SU-DHL-6 (cell line): ENCODE data around the gene TMEM143.

Source experiments
- H2AFZ ChIP-seq: fragments of 200-600 bp; sonication (generic); 2 replicates; pipeline ENCODE4 v1.6.1; 2014; ENCODE audit warnings: low read depth, mild to moderate bottlenecking, moderate library complexity, mixed read lengths, antibody characterized with exemption, low read length; ENCODE audit not compliant: severe bottlenecking
- H3F3A ChIP-seq: fragments of 200-600 bp; shearing (Covaris generic); 2 replicates; pipeline ENCODE4 v1.6.0; 2016; ENCODE audit warnings: antibody characterized with exemption, mild to moderate bottlenecking; ENCODE audit not compliant: insufficient read depth
- H3K27ac ChIP-seq: fragments of 200-600 bp; sonication (generic); 2 replicates; pipeline ENCODE4 v1.5.1; 2016; ENCODE audit warnings: low read depth, mild to moderate bottlenecking, low read length, moderate library complexity, mixed read lengths
- H3K27me3 ChIP-seq: fragments of 200-600 bp; sonication (generic), shearing (Covaris generic); 2 replicates; pipeline ENCODE4 v1.6.0; 2014; ENCODE audit warnings: mild to moderate bottlenecking, low read length
- H3K36me3 ChIP-seq: fragments of 200-600 bp; sonication (generic); 2 replicates; pipeline ENCODE4 v1.6.1; 2014; ENCODE audit warnings: mild to moderate bottlenecking, low read length, mixed read lengths
- H3K4me2 ChIP-seq: fragments of 300-600, 200-600 bp; shearing (Covaris generic), sonication (generic); 2 replicates; pipeline ENCODE4 v1.6.0; 2014; ENCODE audit warnings: low read length, low read depth, mild to moderate bottlenecking; ENCODE audit not compliant: poor library complexity, severe bottlenecking
- H3K4me3 ChIP-seq: fragments of 200-600 bp; sonication (generic); 2 replicates; pipeline ENCODE4 v1.5.1; 2014; ENCODE audit warnings: antibody characterized with exemption, low read length, mild to moderate bottlenecking, mixed read lengths; ENCODE audit not compliant: insufficient read depth, poor library complexity, severe bottlenecking
- H3K79me2 ChIP-seq: fragments of 200-600 bp; sonication (generic); 2 replicates; pipeline ENCODE4 v1.6.1; 2014; ENCODE audit warnings: mild to moderate bottlenecking, low read length, moderate library complexity; ENCODE audit not compliant: insufficient read depth
- H3K9ac ChIP-seq: fragments of 200-600 bp; sonication (generic); 2 replicates; pipeline ENCODE4 v1.7.0; 2014; ENCODE audit warnings: mild to moderate bottlenecking, low read length
- H3K9me2 ChIP-seq: fragments of 200-600 bp; sonication (generic); replicated peaks from 2 replicates; pipeline ENCODE4 v1.6.1; 2014; ENCODE audit warnings: low read length; ENCODE audit not compliant: insufficient read depth
- H3K9me3 ChIP-seq: fragments of 200-600 bp; sonication (generic); 2 replicates; pipeline ENCODE4 v1.6.1; 2014; ENCODE audit warnings: low read length, mixed read lengths; ENCODE audit not compliant: insufficient read depth
- H4K20me1 ChIP-seq: fragments of 200-600 bp; sonication (generic); 2 replicates; pipeline ENCODE4 v1.6.1; 2014; ENCODE audit warnings: low read depth, mild to moderate bottlenecking, antibody characterized with exemption, low read length, moderate library complexity, mixed read lengths
- EZH2phosphoT487 ChIP-seq: fragments of 200-600 bp; sonication (generic), shearing (Covaris generic); conservative IDR thresholded peaks from 2 replicates; pipeline ENCODE4 v1.6.1; 2018; ENCODE audit warnings: mild to moderate bottlenecking, antibody characterized with exemption, low read length, moderate library complexity, mixed read lengths
- TF ChIP-seq, protein P1 (sequence below): fragments of 200-600 bp; sonication (generic); IDR thresholded peaks from one replicate; pipeline ENCODE4 v1.5.1; 2017; ENCODE audit warnings: antibody characterized with exemption, mild to moderate bottlenecking, low read length, moderate library complexity; ENCODE audit not compliant: insufficient read depth, poor library complexity, severe bottlenecking

The TMEM143 gene

DNA sequence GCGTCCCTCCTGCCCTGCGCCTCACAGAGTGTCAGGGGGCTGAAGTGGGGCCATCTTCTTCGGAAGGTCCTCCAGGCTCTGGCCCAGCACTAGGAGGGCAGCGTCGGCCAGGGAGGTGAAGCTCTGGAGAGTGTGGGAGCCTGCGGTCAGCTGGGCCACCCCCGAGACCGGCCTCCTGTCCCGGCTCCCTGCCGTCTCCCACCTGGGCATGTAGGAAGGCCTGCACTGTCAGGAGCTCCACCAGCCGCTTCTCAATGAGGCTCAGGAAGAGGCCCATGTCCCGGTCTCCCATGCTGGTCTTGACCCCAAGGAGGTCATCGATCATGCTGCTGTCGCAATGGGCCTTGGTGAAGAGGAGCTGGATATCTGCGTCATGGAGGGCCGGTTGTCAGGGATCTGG, 65.8 kb downstream of the TMEM143 start:
- Histone ChIP-seq H3K9me3 (no peaks in the 10 kb centered on the region), H3F3A (no peaks in the 10 kb centered on the region), H3K79me2 (no peaks in the 10 kb centered on the region), H3K27me3 (no peaks in the 10 kb centered on the region), H2AFZ (no peak overlapping the region), H4K20me1 (no peaks in the 10 kb centered on the region), H3K27ac (no peak overlapping the region), H3K9ac (no peak overlapping the region), H3K9me2 (no peaks in the 10 kb centered on the region), H3K36me3 (no peaks in the 10 kb centered on the region), H3K4me3 (no peak overlapping the region), H3K4me2 (no peak overlapping the region)
- TF ChIP-seq EZH2phosphoT487 = no peak
- TF ChIP-seq, protein P1, sequence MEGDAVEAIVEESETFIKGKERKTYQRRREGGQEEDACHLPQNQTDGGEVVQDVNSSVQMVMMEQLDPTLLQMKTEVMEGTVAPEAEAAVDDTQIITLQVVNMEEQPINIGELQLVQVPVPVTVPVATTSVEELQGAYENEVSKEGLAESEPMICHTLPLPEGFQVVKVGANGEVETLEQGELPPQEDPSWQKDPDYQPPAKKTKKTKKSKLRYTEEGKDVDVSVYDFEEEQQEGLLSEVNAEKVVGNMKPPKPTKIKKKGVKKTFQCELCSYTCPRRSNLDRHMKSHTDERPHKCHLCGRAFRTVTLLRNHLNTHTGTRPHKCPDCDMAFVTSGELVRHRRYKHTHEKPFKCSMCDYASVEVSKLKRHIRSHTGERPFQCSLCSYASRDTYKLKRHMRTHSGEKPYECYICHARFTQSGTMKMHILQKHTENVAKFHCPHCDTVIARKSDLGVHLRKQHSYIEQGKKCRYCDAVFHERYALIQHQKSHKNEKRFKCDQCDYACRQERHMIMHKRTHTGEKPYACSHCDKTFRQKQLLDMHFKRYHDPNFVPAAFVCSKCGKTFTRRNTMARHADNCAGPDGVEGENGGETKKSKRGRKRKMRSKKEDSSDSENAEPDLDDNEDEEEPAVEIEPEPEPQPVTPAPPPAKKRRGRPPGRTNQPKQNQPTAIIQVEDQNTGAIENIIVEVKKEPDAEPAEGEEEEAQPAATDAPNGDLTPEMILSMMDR = no peak

DNA sequence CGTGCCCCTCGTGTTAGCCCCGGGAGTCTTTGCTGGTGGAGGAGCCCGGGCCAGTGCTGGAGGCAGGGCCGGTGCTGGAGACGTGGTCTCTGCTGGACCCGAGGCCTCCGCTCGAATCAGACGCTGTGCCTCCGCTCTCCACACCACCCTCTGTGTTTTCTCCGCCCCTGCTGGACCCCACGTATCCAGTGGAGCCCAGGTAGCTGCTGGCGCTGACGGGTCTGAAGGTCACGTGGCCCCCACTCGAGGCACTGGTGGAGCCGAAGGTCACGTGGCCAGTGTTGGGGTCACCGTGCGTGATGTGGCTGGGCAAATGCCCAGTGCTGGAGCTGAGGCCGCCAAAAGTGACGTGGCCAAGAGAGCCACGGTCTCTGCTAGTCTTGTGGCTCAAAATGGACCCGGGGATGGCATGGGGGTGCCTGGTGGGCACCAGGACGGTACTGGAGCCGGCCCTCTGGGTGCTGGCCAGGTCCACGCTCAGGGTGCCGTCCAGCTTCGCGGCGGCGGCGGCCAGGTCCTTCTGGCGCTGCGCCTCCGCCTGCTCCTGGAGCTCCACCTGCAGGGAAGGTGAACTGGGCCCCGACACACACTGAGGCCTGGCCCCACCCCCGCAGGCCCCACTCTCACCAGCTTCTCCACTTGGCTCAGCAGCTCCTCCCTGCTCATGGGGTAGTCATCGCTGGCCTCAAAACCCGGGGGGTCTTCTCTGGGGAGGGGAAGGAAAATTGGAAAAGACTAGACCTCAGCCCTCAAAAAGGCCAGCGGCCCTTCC, 66.6 kb downstream of the TMEM143 start:
- H3K79me2 ChIP-seq = no peaks in the 10 kb centered on the region
- H3K36me3 ChIP-seq = no peaks in the 10 kb centered on the region
- no peak overlapping the region for H3K9ac ChIP-seq
- H3K4me3 ChIP-seq = no peak overlapping the region
- H3K27ac ChIP-seq = no peak overlapping the region
- no peaks in the 10 kb centered on the region for H3K9me2 ChIP-seq
- no peak overlapping the region for H2AFZ ChIP-seq
- no peak overlapping the region for H3K4me2 ChIP-seq
- no peaks in the 10 kb centered on the region for H3K9me3 ChIP-seq
- H3K27me3 ChIP-seq = no peaks in the 10 kb centered on the region
- TF ChIP-seq EZH2phosphoT487 = no peak
- TF ChIP-seq, protein P1 = no peak
- H3F3A ChIP-seq = no peaks in the 10 kb centered on the region
- H4K20me1 ChIP-seq = no peaks in the 10 kb centered on the region

DNA sequence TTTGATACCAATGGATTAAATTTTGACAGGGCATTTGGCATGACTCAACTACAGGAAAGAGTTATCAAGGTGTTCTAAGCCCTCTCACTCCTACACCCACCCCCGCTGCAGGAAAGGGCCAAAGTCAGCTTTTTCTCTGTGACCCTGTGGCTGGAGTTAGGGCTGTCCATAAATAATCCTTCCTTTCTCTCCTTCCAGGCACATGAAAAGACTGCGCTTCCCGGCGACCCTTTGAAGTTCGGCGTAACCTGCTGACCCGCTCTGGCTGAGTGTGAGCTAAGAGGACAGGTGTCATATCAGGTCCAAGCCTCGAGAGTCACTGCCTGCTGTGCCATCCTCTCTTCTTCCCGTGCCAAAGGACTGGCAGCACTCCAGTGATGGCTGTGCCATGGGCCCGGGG, 68.3 kb downstream of the TMEM143 start:
- no peaks in the 10 kb centered on the region for H3K9me3 ChIP-seq
- no peak overlapping the region for H3K4me2 ChIP-seq
- no peaks in the 10 kb centered on the region for H3K27me3 ChIP-seq
- no peaks in the 10 kb centered on the region for H3F3A ChIP-seq
- H3K4me3 ChIP-seq = no peak overlapping the region
- no peaks in the 10 kb centered on the region for H3K9me2 ChIP-seq
- H3K36me3 ChIP-seq = no peaks in the 10 kb centered on the region
- H4K20me1 ChIP-seq = no peaks in the 10 kb centered on the region
- H2AFZ ChIP-seq = no peak overlapping the region
- H3K9ac ChIP-seq = no peak overlapping the region
- no peak overlapping the region for H3K27ac ChIP-seq
- no peaks in the 10 kb centered on the region for H3K79me2 ChIP-seq
- TF ChIP-seq, protein P1 = no peak
- no peak for TF ChIP-seq EZH2phosphoT487
